Measurements from ENCODE around the gene ABCG1.

Gene ABCG1

DNA sequence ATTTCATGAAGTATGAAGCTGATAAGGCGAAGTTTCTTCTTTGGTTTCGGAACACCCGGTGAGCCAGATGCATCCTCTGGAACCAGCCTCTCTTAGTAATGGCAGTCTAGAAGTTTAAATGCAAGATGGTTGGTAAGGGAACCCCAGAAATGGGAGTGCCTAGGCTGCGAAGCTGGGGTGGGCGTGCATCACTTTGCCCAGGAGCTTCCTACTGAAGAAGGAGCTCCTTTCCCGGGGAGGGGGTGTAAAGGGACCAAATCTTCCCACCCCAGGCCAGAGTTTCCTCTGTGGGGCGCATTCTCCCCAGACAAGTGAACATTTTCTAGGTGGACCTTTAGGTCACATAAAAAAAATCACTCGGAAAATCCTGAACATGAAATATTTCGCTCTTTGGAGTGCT lies 127.5 kb downstream of the ABCG1 start:
- no peak for DNase-seq (ENCODE audit: low read depth in 2 of 2)

Data from activated CD4-positive, alpha-beta T cell treated with anti-CD3 and anti-CD28 coated beads for 24 hours (primary cell).